OCI-LY3 (cell line): ENCODE measurements around the gene SUN3.

ENCODE experiments used
- H2AFZ ChIP-seq: fragments of 200-600, 300-600 bp; shearing (Covaris generic); 2 replicates; pipeline ENCODE4 v1.6.0; 2014; ENCODE audit warnings: antibody characterized with exemption, low read depth, low read length
- H3K27ac ChIP-seq: fragments of 200-600, 300-600 bp; sonication (generic); 2 replicates; pipeline ENCODE4 v1.5.1; 2014; ENCODE audit warnings: mild to moderate bottlenecking, low read length, moderate library complexity, mixed read lengths
- H3K27me3 ChIP-seq: fragments of 200-600, 300-600 bp; sonication (generic); 2 replicates; pipeline ENCODE4 v1.6.1; 2014; ENCODE audit warnings: low read depth, low read length, mixed read lengths
- H3K36me3 ChIP-seq: fragments of 200-600, 300-600 bp; sonication (generic); replicated peaks from 2 replicates; pipeline ENCODE3; 2014; ENCODE audit warnings: low read depth, low read length, mixed read lengths
- H3K4me1 ChIP-seq: fragments of 300-600, 200-600 bp; sonication (generic); 2 replicates; pipeline ENCODE4 v1.6.1; 2014; ENCODE audit warnings: low read length, mixed read lengths
- H3K4me2 ChIP-seq: fragments of 200-600, 300-600 bp; sonication (generic); 2 replicates; pipeline ENCODE4 v1.6.1; 2014; ENCODE audit warnings: low read length, mixed read lengths
- H3K4me3 ChIP-seq: fragments of 300-600, 200-600 bp; sonication (generic); 2 replicates; pipeline ENCODE4 v1.5.1; 2014; ENCODE audit warnings: antibody characterized with exemption, mild to moderate bottlenecking, low read length, moderate library complexity
- H3K79me2 ChIP-seq: fragments of 300-600, 200-600 bp; shearing (Covaris generic); 2 replicates; pipeline ENCODE4 v1.6.1; 2014; ENCODE audit warnings: mild to moderate bottlenecking, low read length, mixed read lengths
- H3K9ac ChIP-seq: fragments of 300-600, 200-600 bp; shearing (Covaris generic); 2 replicates; pipeline ENCODE4 v1.6.0; 2014; ENCODE audit warnings: mild to moderate bottlenecking, low read length, moderate library complexity
- H3K9me3 ChIP-seq: fragments of 200-600, 300-600 bp; shearing (Covaris generic); 2 replicates; pipeline ENCODE4 v1.6.1; 2014; ENCODE audit warnings: low read length, mixed read lengths; ENCODE audit not compliant: insufficient read depth
- H4K20me1 ChIP-seq: fragments of 200-600, 300-600 bp; sonication (generic); 2 replicates; pipeline ENCODE4 v1.6.1; 2016; ENCODE audit warnings: low read length, mixed read lengths; ENCODE audit not compliant: insufficient read depth
- EZH2phosphoT487 ChIP-seq: fragments of 200-600 bp; shearing (Covaris generic); IDR thresholded peaks from 2 replicates; pipeline ENCODE4 v1.6.1; 2018; ENCODE audit warnings: antibody characterized with exemption, mixed run types, low read depth
- TF ChIP-seq, protein P1 (sequence below): fragments of 200-600, 300-600 bp; sonication (generic); IDR thresholded peaks from 2 replicates; pipeline ENCODE4 v1.5.1; 2014; ENCODE audit warnings: antibody characterized with exemption, low read length, low read depth

SUN3 gene

DNA sequence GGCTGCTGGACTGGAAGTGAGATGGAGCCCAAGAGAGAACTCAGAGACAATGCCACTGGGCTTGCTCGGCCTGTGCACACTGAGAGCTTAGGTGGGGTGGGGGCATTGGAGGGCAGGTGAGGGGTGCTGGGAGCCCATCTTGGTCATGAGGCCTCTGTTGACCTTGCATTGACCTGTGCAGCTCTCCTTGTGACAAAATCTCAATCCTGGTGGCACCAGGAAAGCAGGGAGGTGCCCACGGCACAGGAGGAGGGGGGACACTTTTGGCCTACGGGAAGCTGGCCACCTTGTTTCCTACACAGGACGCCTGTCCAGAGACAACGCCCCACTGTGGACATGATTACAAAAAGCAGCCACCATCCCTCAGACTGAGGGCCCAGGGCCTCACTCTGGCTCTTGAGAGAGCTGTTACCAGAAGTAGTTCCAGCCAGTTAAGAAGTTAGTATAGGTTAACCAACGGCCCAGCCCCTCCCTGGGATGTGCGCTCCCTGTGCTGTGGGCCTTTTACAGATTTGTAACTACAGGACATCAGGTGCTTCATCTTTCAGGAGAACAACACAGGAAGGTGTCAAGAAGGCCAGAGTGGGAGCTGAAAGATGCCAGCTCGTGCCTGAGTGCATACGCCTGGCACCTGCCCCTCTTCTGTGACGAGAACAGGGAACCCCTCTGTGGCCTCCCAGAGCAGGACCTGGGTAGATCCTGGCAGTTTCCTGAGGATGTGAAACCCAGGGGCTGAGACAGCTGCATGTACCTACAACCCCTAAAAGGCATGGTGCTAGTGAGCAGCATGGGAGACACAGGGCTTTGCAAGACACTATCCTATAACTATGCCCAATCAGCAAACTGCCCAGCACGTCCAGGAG is 91.0 kb downstream of the SUN3 start:
- Histone ChIP-seq H3K27me3 (peaks cover 74% of the 10 kb centered on the region), H4K20me1 (peaks cover 6% of the 10 kb centered on the region; the same call in 1 of the 2 replicates), H3K27ac (peak overlapping the region; percentile 68), H3K79me2 (no peaks in the 10 kb centered on the region), H2AFZ (no peak overlapping the region), H3K36me3 (no peaks in the 10 kb centered on the region), H3K9me3 (no peaks in the 10 kb centered on the region), H3K4me2 (peak overlapping the region; percentile 93), H3K4me1 (peaks cover 36% of the 10 kb centered on the region), H3K9ac (peak overlapping the region; percentile 24; the same call in 1 of the 2 replicates), H3K4me3 (peak overlapping the region; percentile 66)
- TF ChIP-seq EZH2phosphoT487: no peak
- TF ChIP-seq, protein P1, sequence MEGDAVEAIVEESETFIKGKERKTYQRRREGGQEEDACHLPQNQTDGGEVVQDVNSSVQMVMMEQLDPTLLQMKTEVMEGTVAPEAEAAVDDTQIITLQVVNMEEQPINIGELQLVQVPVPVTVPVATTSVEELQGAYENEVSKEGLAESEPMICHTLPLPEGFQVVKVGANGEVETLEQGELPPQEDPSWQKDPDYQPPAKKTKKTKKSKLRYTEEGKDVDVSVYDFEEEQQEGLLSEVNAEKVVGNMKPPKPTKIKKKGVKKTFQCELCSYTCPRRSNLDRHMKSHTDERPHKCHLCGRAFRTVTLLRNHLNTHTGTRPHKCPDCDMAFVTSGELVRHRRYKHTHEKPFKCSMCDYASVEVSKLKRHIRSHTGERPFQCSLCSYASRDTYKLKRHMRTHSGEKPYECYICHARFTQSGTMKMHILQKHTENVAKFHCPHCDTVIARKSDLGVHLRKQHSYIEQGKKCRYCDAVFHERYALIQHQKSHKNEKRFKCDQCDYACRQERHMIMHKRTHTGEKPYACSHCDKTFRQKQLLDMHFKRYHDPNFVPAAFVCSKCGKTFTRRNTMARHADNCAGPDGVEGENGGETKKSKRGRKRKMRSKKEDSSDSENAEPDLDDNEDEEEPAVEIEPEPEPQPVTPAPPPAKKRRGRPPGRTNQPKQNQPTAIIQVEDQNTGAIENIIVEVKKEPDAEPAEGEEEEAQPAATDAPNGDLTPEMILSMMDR: peak; percentile 11; the same call in 1 of the 2 replicates
